ENCODE results near the gene BCAP29. TPM values are rescaled to one million over a fixed set of nuclear protein-coding genes. Genes with fewer than 3 reads are reported as not detected.

Gene BCAP29
- total and polyA plus RNA-seq, 2 of the 8 experiments (the other 6 are each of a cell fraction or from before 2014, with no cell fraction given) = 6.8 to 18.1 TPM

- TF ChIP-seq KDM5A (IDR thresholded peaks at IDR 0.05; ENCODE audit: low read length) = no peak
Observed at GRCh38 chr7:107597953-107598352, 17.9 kb downstream of the BCAP29 start (continued).

All from H1 (cell line).